Hippocampal formation (tissue), 2 donors: ENCODE data around the gene ZNF529.

Source experiments
- DNase-seq, 2 donors: peaks; one replicate each; lab custom pipeline; 2025; lab: John Stamatoyannopoulos, UW

Gene ZNF529

DNA sequence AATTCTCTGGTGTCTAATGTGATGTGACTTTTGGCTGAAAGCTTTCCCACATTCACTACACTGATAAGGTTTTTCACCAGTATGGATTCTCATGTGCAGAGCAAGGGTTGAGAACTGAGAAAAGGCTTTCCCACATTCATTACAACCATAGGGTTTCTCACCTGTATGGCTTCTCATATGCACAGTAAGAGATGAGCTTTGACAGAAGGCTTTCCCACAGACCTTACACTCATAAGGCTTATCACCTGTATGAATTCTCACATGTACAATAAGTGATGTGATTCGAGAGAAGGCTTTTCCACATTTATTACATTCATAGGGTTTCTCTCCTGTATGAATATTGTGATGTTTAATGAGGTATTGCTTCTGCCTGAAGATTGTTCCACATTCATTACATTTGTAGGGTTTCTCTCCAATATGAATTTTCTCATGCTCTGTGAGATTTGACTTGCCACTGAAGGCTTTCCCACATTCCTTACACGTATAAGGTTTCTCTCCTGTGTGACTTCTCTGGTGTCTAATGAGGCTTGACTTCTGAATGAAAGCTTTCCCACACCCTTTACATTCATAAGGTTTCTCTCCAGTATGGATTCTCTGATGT, 59.0 kb downstream of the ZNF529 start:
- DNase-seq: no peak

DNA sequence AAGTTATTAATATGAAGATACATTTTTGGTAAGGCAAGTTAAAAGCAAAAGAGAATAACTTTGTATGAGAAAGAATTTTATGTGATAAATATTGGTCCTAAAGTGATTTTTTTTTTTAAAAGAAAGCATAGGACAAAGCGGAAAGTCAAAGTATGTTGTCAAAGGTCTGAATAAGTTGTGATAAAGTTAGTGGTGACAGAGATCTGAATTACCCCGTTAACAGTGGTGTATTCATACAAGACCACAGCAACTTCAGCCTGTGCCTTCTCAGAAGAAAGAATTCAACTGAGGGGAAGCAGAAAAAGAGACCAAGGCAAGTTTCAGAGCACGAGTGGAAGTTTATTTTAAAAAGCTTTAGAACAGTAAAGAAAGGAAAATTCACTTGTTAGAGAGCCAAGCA, 64.8 kb downstream of the ZNF529 start:
- DNase-seq: no peak

DNA sequence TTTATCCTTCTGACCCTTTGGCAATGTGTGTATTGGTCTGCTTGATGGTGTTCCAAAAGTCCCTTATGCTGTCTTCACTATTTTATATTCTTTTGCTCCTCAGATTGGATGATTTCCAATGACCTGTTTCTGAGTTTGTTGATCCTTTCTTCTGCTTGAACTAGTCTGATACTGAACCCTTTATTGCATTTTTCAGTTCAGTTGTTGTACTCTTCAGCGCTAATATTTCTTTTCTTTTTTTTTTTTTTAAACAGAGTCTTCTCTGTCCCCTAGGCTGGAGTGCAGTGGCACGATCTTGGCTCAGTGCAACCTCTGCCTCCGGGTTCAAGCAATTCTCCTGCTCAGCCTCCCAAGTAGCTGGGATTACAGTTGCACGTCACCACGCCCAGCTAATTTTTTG, 71.1 kb downstream of the ZNF529 start:
- DNase-seq: no peak

DNA sequence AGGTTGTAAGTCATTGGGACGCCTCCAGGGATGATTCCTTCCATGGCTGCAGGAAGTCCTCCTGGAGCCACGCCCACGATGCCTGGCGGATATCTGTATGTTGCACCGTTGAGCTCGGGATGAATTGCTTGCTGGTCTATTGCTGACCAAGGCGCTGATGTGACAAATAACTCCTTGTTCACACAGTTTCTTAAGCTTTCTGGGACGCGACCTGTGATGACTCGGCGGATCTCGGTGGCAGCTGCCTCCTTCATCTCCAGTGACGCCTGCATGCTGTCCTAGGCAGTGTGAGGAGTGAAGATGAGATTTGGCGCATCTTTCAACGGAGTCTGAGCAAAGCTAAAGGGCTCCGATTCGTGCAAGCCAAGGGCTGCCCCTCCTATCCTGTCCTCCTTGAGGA, 76.1 kb downstream of the ZNF529 start:
- DNase-seq: no peak
